Fibroblast of lung (primary cell): ENCODE results near the gene DOK6. TPM values are rescaled to one million over a fixed set of nuclear protein-coding genes. Genes with fewer than 3 reads are reported as not detected.

Experiments
- DNase-seq, 2 donors: peaks; one replicate each; pipeline versions ENCODE4 v3.0.0 to v3.0.0-alpha.2; 2010; ENCODE audit warnings: low read depth in 2 of 2
- H2AFZ ChIP-seq: 2 replicates; pipeline ENCODE4 v1.5.1; 2012; ENCODE audit warnings: low read length, control low read depth, inconsistent platforms
- H3K27ac ChIP-seq: 2 replicates; pipeline ENCODE4 v1.5.1; 2011; ENCODE audit warnings: low read length, control low read depth; ENCODE audit not compliant: insufficient read depth
- H3K27me3 ChIP-seq: 2 replicates; pipeline ENCODE4 v1.5.1; 2011; ENCODE audit warnings: mild to moderate bottlenecking, low read length; ENCODE audit not compliant: control insufficient read depth, insufficient read depth
- H3K36me3 ChIP-seq: 2 replicates; pipeline ENCODE4 v1.5.1; 2011; ENCODE audit warnings: low read length; ENCODE audit not compliant: control insufficient read depth, insufficient read depth
- H3K4me1 ChIP-seq: 2 replicates; pipeline ENCODE4 v1.5.1; 2011; ENCODE audit warnings: low read length; ENCODE audit not compliant: control insufficient read depth, insufficient read depth; ENCODE audit errors: extremely low read depth
- H3K4me2 ChIP-seq: 2 replicates; pipeline ENCODE4 v1.5.1; 2011; ENCODE audit warnings: low read length, control low read depth; ENCODE audit not compliant: insufficient read depth; ENCODE audit errors: extremely low read depth
- H3K4me3 ChIP-seq, 4 experiments: fragments of 200-600 bp in 1 of 4; sonication (generic) in 1 of 4; replicated peaks in 1 of 4; 2 replicates each; pipeline ENCODE4 v1.5.1; 2011 to 2016; ENCODE audit warnings: low read length in 4 of 4, low read depth in 3 of 4, mild to moderate bottlenecking in 3 of 4, control low read depth in 2 of 4, inconsistent platforms in 1 of 4, mixed read lengths in 1 of 4; ENCODE audit not compliant: insufficient read depth in 1 of 4; ENCODE audit errors: control extremely low read depth in 1 of 4
- H3K79me2 ChIP-seq: 2 replicates; pipeline ENCODE4 v1.5.1; 2012; ENCODE audit warnings: mild to moderate bottlenecking, low read length, inconsistent platforms; ENCODE audit not compliant: control insufficient read depth, insufficient read depth
- H3K9ac ChIP-seq: 2 replicates; pipeline ENCODE4 v1.5.1; 2011; ENCODE audit warnings: mild to moderate bottlenecking, low read length, control low read depth; ENCODE audit not compliant: insufficient read depth
- H3K9me3 ChIP-seq: 2 replicates; pipeline ENCODE4 v1.5.1; 2012; ENCODE audit warnings: low read depth, low read length; ENCODE audit not compliant: control insufficient read depth, insufficient read depth
- H4K20me1 ChIP-seq: 2 replicates; pipeline ENCODE4 v1.5.1; 2011; ENCODE audit warnings: low read length; ENCODE audit not compliant: control insufficient read depth, insufficient read depth; ENCODE audit errors: extremely low read depth
- EZH2 ChIP-seq: IDR thresholded peaks from 2 replicates; pipeline ENCODE4 v1.5.1; 2012; ENCODE audit warnings: low read length, control low read depth, mild to moderate bottlenecking; ENCODE audit errors: missing control alignments
- polyA plus RNA-seq, 2 donors: library from polyadenylated mRNA; depleted of rRNA in 1 of 2; stranded (reverse) in 1 of 2; unstranded in 1 of 2; fragments of >200 nt; gene quantifications; 2 replicates each; pipeline ENCODE4 v1.2.1, GENCODE V29; 2011 to 2012; ENCODE audit warnings: missing spikeins in 1 of 2
- total RNA-seq: library from RNA; depleted of rRNA; stranded (reverse); fragments of >200 nt; gene quantifications from 2 replicates; pipeline ENCODE4 v1.2.1, GENCODE V29; 2014
- TF ChIP-seq, protein P1 (sequence below), 2 donors: IDR thresholded peaks in 1 of 2; conservative IDR thresholded peaks in 1 of 2; 1 replicate in 1 of 2; 2 replicates in 1 of 2; pipeline ENCODE4 v1.5.1; 2011 to 2012; ENCODE audit warnings: low read length in 2 of 2, control low read depth in 1 of 2, inconsistent platforms in 1 of 2, low read depth in 1 of 2, mild to moderate bottlenecking in 1 of 2

The DOK6 gene
- total and polyA plus RNA-seq, 2 donors (not counting 1 experiment from before 2014, with no cell fraction given): 4.0 to 7.8 TPM

GRCh38 chr18:69655816-69656215, 255.1 kb downstream of the DOK6 start:
- Histone ChIP-seq H3K9ac (no peak overlapping the region), H3K36me3 (no peaks in the 10 kb centered on the region), H3K4me2 (no peak overlapping the region)

GRCh38 chr18:69658103-69658502, 257.4 kb downstream of the DOK6 start:
- no peak overlapping the region for H3K4me2 ChIP-seq
- H3K4me1 ChIP-seq: no peaks in the 10 kb centered on the region
- TF ChIP-seq, protein P1, sequence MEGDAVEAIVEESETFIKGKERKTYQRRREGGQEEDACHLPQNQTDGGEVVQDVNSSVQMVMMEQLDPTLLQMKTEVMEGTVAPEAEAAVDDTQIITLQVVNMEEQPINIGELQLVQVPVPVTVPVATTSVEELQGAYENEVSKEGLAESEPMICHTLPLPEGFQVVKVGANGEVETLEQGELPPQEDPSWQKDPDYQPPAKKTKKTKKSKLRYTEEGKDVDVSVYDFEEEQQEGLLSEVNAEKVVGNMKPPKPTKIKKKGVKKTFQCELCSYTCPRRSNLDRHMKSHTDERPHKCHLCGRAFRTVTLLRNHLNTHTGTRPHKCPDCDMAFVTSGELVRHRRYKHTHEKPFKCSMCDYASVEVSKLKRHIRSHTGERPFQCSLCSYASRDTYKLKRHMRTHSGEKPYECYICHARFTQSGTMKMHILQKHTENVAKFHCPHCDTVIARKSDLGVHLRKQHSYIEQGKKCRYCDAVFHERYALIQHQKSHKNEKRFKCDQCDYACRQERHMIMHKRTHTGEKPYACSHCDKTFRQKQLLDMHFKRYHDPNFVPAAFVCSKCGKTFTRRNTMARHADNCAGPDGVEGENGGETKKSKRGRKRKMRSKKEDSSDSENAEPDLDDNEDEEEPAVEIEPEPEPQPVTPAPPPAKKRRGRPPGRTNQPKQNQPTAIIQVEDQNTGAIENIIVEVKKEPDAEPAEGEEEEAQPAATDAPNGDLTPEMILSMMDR (conservative IDR thresholded peaks at IDR 0.05 in 1 of 2, IDR thresholded peaks at IDR 0.05 in 1 of 2; ENCODE audit: low read depth in 1 of 2, low read length in 2 of 2): no peak
- TF ChIP-seq EZH2: no peak
- H3K27me3 ChIP-seq: no peaks in the 10 kb centered on the region
- no peak overlapping the region for H3K4me3 ChIP-seq
- no peaks in the 10 kb centered on the region for H3K9me3 ChIP-seq
- no peak overlapping the region for H3K27ac ChIP-seq
- peak in 1 of 2 donors; percentile 6 for DNase-seq
- H3K9ac ChIP-seq: no peak overlapping the region
- no peaks in the 10 kb centered on the region for H4K20me1 ChIP-seq
- no peaks in the 10 kb centered on the region for H3K36me3 ChIP-seq
- no peaks in the 10 kb centered on the region for H3K79me2 ChIP-seq
- no peak overlapping the region for H2AFZ ChIP-seq

More at GRCh38 chr18:69655816-69656215, 255.1 kb downstream of the DOK6 start:
- Histone ChIP-seq H3K4me3 (no peak overlapping the region), H2AFZ (no peak overlapping the region), H3K79me2 (no peaks in the 10 kb centered on the region), H3K27ac (no peak overlapping the region), H3K4me1 (no peaks in the 10 kb centered on the region), H4K20me1 (no peaks in the 10 kb centered on the region), H3K9me3 (no peaks in the 10 kb centered on the region), H3K27me3 (no peaks in the 10 kb centered on the region)
- no peak for DNase-seq
- no peak for TF ChIP-seq EZH2
- TF ChIP-seq, protein P1 (conservative IDR thresholded peaks at IDR 0.05 in 1 of 2, IDR thresholded peaks at IDR 0.05 in 1 of 2; ENCODE audit: low read depth in 1 of 2, low read length in 2 of 2): no peak

DNA sequence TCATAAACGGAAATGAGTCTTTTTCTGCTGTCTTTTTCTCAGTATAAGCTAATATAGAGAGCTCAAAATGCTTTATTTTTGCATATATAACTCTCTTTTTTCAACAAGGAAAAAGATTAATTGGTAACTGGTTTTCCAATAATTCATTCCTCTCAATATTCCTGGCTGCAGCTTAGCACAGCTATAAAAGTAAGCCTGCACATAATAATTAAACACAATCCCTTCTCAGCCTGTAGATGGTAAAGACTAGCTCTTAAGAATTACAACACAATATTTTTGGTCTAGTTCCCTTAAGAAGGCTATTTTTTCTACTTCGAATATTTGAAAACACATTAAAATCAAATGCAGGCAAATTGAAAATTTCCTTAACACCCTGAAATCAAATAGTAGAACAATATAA, 258.0 kb downstream of the DOK6 start:
- no peaks in the 10 kb centered on the region for H3K36me3 ChIP-seq
- H3K4me3 ChIP-seq: no peak overlapping the region
- H3K27me3 ChIP-seq: no peaks in the 10 kb centered on the region
- no peak for DNase-seq
- no peak overlapping the region for H3K9ac ChIP-seq
- TF ChIP-seq, protein P1 (conservative IDR thresholded peaks at IDR 0.05 in 1 of 2, IDR thresholded peaks at IDR 0.05 in 1 of 2; ENCODE audit: low read depth in 1 of 2, low read length in 2 of 2): no peak
- TF ChIP-seq EZH2: no peak
- H3K4me1 ChIP-seq: no peaks in the 10 kb centered on the region
- H3K79me2 ChIP-seq: no peaks in the 10 kb centered on the region
- no peak overlapping the region for H3K4me2 ChIP-seq
- no peak overlapping the region for H2AFZ ChIP-seq
- H3K9me3 ChIP-seq: no peaks in the 10 kb centered on the region
- H3K27ac ChIP-seq: no peak overlapping the region
- no peaks in the 10 kb centered on the region for H4K20me1 ChIP-seq
